WTC11 (cell line): ENCODE data around the gene SMIM1. TPM values are rescaled to one million over a fixed set of nuclear protein-coding genes. Genes with fewer than 3 reads are reported as not detected.

Experiments used
- ATAC-seq: fragments of 200-7000 bp; cut with Tn5 transposase; 2 replicates; pipeline ENCODE4 v1.10.0; 2021; ENCODE audit warnings: mild to moderate bottlenecking, moderate library complexity
- CTCF ChIA-PET: fragments of 300-600 bp; sonication (Branson Sonifier 250); formaldehyde crosslinking; loops from one replicate; lab custom pipeline; 2021; ENCODE audit warnings: antibody characterized with exemption; lab: Charles Lee
- POLR2A ChIA-PET: fragments of 350-600 bp; sonication (Branson Sonifier 250); formaldehyde crosslinking; loops from one replicate; lab custom pipeline; 2021; ENCODE audit warnings: antibody characterized with exemption; lab: Charles Lee
- DNase-seq: peaks from one replicate; pipeline ENCODE4 v3.0.0; 2021; ENCODE audit warnings: low spot score
- H3K27ac Mint-ChIP-seq: 2 replicates; pipeline ENCODE4 v1.8.0; 2021; ENCODE audit warnings: mixed read lengths
- H3K27me3 Mint-ChIP-seq: 2 replicates; pipeline ENCODE4 v1.8.0; 2021; ENCODE audit warnings: low read depth, mild to moderate bottlenecking, moderate library complexity, mixed read lengths
- H3K36me3 Mint-ChIP-seq: 2 replicates; pipeline ENCODE4 v1.8.0; 2021; ENCODE audit warnings: mixed read lengths
- H3K4me1 Mint-ChIP-seq: 2 replicates; pipeline ENCODE4 v1.8.0; 2022; ENCODE audit warnings: mixed read lengths
- H3K4me3 Mint-ChIP-seq: 2 replicates; pipeline ENCODE4 v1.8.0; 2021; ENCODE audit warnings: mild to moderate bottlenecking, moderate library complexity, mixed read lengths
- H3K9me3 Mint-ChIP-seq: 2 replicates; pipeline ENCODE4 v1.8.0; 2021; ENCODE audit warnings: mixed read lengths
- CBFB ChIP-seq: sonication (generic); formaldehyde crosslinking; IDR thresholded peaks from 2 replicates; pipeline ENCODE4 v1.8.1; 2022; ENCODE audit warnings: mild to moderate bottlenecking, low read depth, missing genetic modification reagents
- CREM ChIP-seq: sonication (generic); formaldehyde crosslinking; IDR thresholded peaks from 2 replicates; pipeline ENCODE4 v1.8.1; 2022; ENCODE audit warnings: mild to moderate bottlenecking, missing genetic modification reagents, moderate library complexity
- ESRRA ChIP-seq: sonication (generic); formaldehyde crosslinking; IDR thresholded peaks from 2 replicates; pipeline ENCODE4 v1.8.1; 2022; ENCODE audit warnings: mild to moderate bottlenecking, missing genetic modification reagents, borderline replicate concordance
- ETV6 ChIP-seq: sonication (generic); formaldehyde crosslinking; IDR thresholded peaks from 2 replicates; pipeline ENCODE4 v1.8.1; 2022; ENCODE audit warnings: mild to moderate bottlenecking, missing genetic modification reagents
- FOXJ3 ChIP-seq: sonication (generic); formaldehyde crosslinking; IDR thresholded peaks from 2 replicates; pipeline ENCODE4 v1.9.0; 2021; ENCODE audit warnings: missing genetic modification reagents, mild to moderate bottlenecking, borderline replicate concordance
- FOXK1 ChIP-seq: sonication (generic); formaldehyde crosslinking; IDR thresholded peaks from 2 replicates; pipeline ENCODE4 v1.8.0; 2022; ENCODE audit warnings: mild to moderate bottlenecking, moderate library complexity, missing genetic modification reagents
- NFE2L1 ChIP-seq: sonication (generic); formaldehyde crosslinking; IDR thresholded peaks from 2 replicates; pipeline ENCODE4 v1.8.1; 2023; ENCODE audit warnings: missing genetic modification reagents
- NR2C2 ChIP-seq: sonication (generic); formaldehyde crosslinking; IDR thresholded peaks from 2 replicates; pipeline ENCODE4 v1.8.0; 2022; ENCODE audit warnings: mild to moderate bottlenecking, missing genetic modification reagents
- PRRX2 ChIP-seq: fragments of 250-450 bp; sonication (Bioruptor Pico); IDR thresholded peaks from 2 replicates; pipeline ENCODE4 v1.8.0; 2021; ENCODE audit warnings: mild to moderate bottlenecking
- RELA ChIP-seq: sonication (generic); formaldehyde crosslinking; IDR thresholded peaks from 2 replicates; pipeline ENCODE4 v1.8.1; 2022; ENCODE audit warnings: missing genetic modification reagents, mild to moderate bottlenecking, borderline replicate concordance
- SOX15 ChIP-seq: fragments of 250-450 bp; sonication (Bioruptor Pico); IDR thresholded peaks from 2 replicates; pipeline ENCODE4 v1.9.0; 2021; ENCODE audit warnings: mild to moderate bottlenecking
- SP1 ChIP-seq: sonication (generic); formaldehyde crosslinking; conservative IDR thresholded peaks from 2 replicates; pipeline ENCODE4 v1.8.1; 2022; ENCODE audit warnings: missing genetic modification reagents
- TCF7 ChIP-seq: sonication (generic); formaldehyde crosslinking; IDR thresholded peaks from 2 replicates; pipeline ENCODE4 v1.8.0; 2022; ENCODE audit warnings: mild to moderate bottlenecking, low read depth, missing genetic modification reagents, moderate library complexity
- TEAD1 ChIP-seq: sonication (generic); formaldehyde crosslinking; IDR thresholded peaks from 2 replicates; pipeline ENCODE4 v1.8.0; 2022; ENCODE audit warnings: mild to moderate bottlenecking, missing genetic modification reagents
- ZNF263 ChIP-seq: sonication (generic); formaldehyde crosslinking; IDR thresholded peaks from 2 replicates; pipeline ENCODE4 v1.8.1; 2022; ENCODE audit warnings: low read depth, mild to moderate bottlenecking, moderate library complexity, missing genetic modification reagents
- ZNF423 ChIP-seq: fragments of 250-450 bp; sonication (Bioruptor Pico); IDR thresholded peaks from 2 replicates; pipeline ENCODE4 v2.1.2; 2022; ENCODE audit warnings: mild to moderate bottlenecking, moderate library complexity
- total RNA-seq: library from RNA; stranded (reverse); gene quantifications from 3 replicates; pipeline ENCODE4 v1.2.3, GENCODE V29; 2021
- TF ChIP-seq, protein P1 (sequence below): sonication (generic); formaldehyde crosslinking; IDR thresholded peaks from 2 replicates; pipeline ENCODE4 v1.8.0; 2022; ENCODE audit warnings: mild to moderate bottlenecking, missing genetic modification reagents
- TF ChIP-seq, protein P2 (sequence below): sonication (generic); formaldehyde crosslinking; IDR thresholded peaks from 2 replicates; pipeline ENCODE4 v1.8.1; 2023; ENCODE audit warnings: mild to moderate bottlenecking, moderate library complexity, missing genetic modification reagents
- TF ChIP-seq, protein P3 (sequence below): sonication (generic); formaldehyde crosslinking; IDR thresholded peaks from 2 replicates; pipeline ENCODE4 v1.8.0; 2023; ENCODE audit warnings: missing genetic modification reagents
- TF ChIP-seq, protein P4 (sequence below): sonication (generic); formaldehyde crosslinking; IDR thresholded peaks from 2 replicates; pipeline ENCODE4 v1.8.1; 2023; ENCODE audit warnings: mild to moderate bottlenecking, missing genetic modification reagents, moderate library complexity
- TF ChIP-seq, protein P5 (sequence below): fragments of 250-450 bp; sonication (Bioruptor Pico); conservative IDR thresholded peaks from 2 replicates; pipeline ENCODE4 v1.9.0; 2021; ENCODE audit warnings: mild to moderate bottlenecking
- TF ChIP-seq, protein P6 (sequence below): sonication (generic); formaldehyde crosslinking; IDR thresholded peaks from 2 replicates; pipeline ENCODE4 v1.8.1; 2023; ENCODE audit warnings: mild to moderate bottlenecking, missing genetic modification reagents
- TF ChIP-seq, protein P7 (sequence below): sonication (generic); formaldehyde crosslinking; IDR thresholded peaks from 2 replicates; pipeline ENCODE4 v1.8.0; 2022; ENCODE audit warnings: mild to moderate bottlenecking, missing genetic modification reagents
- TF ChIP-seq, protein P8 (sequence below): sonication (generic); formaldehyde crosslinking; IDR thresholded peaks from 2 replicates; pipeline ENCODE4 v1.8.0; 2022; ENCODE audit warnings: mild to moderate bottlenecking, missing genetic modification reagents

Gene SMIM1
- total RNA-seq, 1 experiment from 2014 or later = 10.2 TPM

DNA sequence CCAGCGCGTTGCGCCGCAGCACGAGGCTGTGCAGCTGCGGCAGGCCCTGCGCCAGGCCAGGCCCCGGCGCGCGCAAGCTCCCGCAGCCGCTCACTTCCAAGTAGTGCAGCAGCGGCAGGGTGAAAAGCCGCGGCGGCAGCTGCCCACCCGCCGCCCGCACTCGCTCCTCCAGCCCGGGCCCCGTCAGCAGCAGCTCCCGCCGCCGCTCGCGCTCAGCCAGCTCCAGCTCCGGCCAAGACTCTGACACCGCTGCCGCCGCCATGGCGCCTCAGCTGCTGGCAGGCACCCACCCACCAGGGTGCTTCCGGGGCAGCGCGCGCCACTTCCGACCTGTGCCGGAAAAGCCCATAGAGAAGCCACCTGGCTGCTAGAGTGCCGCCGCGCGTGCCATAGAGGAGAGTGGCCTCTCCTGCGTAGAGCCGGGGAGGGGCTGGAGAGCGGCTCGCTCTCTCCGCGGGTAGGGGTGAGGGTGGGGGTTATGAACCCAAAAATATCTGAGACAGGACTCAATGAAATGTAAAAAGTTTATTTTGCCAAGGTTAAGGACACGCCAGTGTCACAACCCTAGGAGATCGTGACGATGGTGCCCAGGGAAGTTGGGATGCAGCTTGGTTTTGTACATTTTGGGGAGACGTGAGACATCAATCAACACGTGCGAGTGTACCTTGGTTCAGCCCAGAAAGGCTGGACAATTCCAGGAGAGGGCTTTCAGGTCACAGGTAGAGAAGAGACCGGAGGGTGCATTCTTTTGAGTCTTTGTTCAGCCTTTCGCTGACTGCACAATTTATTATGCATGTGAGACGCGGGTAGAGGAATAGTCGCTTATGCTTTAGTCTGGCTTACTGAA is 23.9 kb downstream of the SMIM1 start, which contains the start of gene LRRC47:
Gene LRRC47 (minus strand): TSS at position 284 of the 847 bp plus-strand sequence. CDS start 22 bp downstream, at position 262.
- DNase-seq = peak; percentile 86
- CTCF ChIA-PET = interaction anchor here (0.9 to 4.0 kb wide), 10 partner anchors 9 to 306 kb away, joined by 3 to 25 read pairs (median 6); partner anchors contain the start of genes C1orf174, CEP104 and DFFB
- Mint-ChIP-seq H3K36me3 (peaks cover 7% of the 10 kb centered on the region), H3K27ac (peak within 1 kb of the TSS; percentile 100), H3K4me1 (peaks cover 40% of the 10 kb centered on the region), H3K4me3 (peak within 1 kb of the TSS; percentile 92), H3K9me3 (peaks cover 8% of the 10 kb centered on the region), H3K27me3 (peaks cover 7% of the 10 kb centered on the region)
- POLR2A ChIA-PET = interaction anchor here (0.5 to 1.4 kb wide), 2 partner anchors 11 to 21 kb away, joined by 3 to 5 read pairs; no protein-coding TSS in a partner anchor
- ATAC-seq = peak; percentile 82
- TF ChIP-seq ESRRA (CRISPR knock-in tag) = peak; percentile 53; the same call in 1 of the 2 replicates
- TF ChIP-seq FOXJ3 = no peak
- no peak for TF ChIP-seq PRRX2
- TF ChIP-seq NR2C2 (CRISPR knock-in tag) = peak; percentile 77
- TF ChIP-seq, protein P1, sequence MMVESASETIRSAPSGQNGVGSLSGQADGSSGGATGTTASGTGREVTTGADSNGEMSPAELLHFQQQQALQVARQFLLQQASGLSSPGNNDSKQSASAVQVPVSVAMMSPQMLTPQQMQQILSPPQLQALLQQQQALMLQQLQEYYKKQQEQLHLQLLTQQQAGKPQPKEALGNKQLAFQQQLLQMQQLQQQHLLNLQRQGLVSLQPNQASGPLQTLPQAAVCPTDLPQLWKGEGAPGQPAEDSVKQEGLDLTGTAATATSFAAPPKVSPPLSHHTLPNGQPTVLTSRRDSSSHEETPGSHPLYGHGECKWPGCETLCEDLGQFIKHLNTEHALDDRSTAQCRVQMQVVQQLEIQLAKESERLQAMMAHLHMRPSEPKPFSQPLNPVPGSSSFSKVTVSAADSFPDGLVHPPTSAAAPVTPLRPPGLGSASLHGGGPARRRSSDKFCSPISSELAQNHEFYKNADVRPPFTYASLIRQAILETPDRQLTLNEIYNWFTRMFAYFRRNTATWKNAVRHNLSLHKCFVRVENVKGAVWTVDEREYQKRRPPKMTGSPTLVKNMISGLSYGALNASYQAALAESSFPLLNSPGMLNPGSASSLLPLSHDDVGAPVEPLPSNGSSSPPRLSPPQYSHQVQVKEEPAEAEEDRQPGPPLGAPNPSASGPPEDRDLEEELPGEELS = no peak; the same call in 1 of the 2 replicates
- peak; percentile 89 for TF ChIP-seq ETV6 (CRISPR knock-in tag)
- TF ChIP-seq, protein P2, sequence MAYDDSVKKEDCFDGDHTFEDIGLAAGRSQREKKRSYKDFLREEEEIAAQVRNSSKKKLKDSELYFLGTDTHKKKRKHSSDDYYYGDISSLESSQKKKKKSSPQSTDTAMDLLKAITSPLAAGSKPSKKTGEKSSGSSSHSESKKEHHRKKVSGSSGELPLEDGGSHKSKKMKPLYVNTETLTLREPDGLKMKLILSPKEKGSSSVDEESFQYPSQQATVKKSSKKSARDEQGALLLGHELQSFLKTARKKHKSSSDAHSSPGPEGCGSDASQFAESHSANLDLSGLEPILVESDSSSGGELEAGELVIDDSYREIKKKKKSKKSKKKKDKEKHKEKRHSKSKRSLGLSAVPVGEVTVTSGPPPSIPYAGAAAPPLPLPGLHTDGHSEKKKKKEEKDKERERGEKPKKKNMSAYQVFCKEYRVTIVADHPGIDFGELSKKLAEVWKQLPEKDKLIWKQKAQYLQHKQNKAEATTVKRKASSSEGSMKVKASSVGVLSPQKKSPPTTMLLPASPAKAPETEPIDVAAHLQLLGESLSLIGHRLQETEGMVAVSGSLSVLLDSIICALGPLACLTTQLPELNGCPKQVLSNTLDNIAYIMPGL (CRISPR knock-in tag) = 0 out of 2 replicates have a peak, but pooled peaks have one; percentile 31
- peak; percentile 68; the same call in 1 of the 2 replicates for TF ChIP-seq RELA
- TF ChIP-seq TEAD1 = 0 out of 2 replicates have a peak, but pooled peaks have one; percentile 49
- peak; percentile 83 for TF ChIP-seq SP1 (CRISPR knock-in tag)
- peak; percentile 89 for TF ChIP-seq ZNF423 (CRISPR knock-in tag)
- TF ChIP-seq SOX15 = no peak
- TF ChIP-seq, protein P3, sequence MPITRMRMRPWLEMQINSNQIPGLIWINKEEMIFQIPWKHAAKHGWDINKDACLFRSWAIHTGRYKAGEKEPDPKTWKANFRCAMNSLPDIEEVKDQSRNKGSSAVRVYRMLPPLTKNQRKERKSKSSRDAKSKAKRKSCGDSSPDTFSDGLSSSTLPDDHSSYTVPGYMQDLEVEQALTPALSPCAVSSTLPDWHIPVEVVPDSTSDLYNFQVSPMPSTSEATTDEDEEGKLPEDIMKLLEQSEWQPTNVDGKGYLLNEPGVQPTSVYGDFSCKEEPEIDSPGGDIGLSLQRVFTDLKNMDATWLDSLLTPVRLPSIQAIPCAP = no peak; the same call in 1 of the 2 replicates
- TF ChIP-seq, protein P4, sequence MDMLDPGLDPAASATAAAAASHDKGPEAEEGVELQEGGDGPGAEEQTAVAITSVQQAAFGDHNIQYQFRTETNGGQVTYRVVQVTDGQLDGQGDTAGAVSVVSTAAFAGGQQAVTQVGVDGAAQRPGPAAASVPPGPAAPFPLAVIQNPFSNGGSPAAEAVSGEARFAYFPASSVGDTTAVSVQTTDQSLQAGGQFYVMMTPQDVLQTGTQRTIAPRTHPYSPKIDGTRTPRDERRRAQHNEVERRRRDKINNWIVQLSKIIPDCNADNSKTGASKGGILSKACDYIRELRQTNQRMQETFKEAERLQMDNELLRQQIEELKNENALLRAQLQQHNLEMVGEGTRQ = 0 out of 2 replicates have a peak, but pooled peaks have one; percentile 45
- peak; percentile 76; the same call in 1 of the 2 replicates for TF ChIP-seq CREM (CRISPR knock-in tag)
- TF ChIP-seq, protein P5, sequence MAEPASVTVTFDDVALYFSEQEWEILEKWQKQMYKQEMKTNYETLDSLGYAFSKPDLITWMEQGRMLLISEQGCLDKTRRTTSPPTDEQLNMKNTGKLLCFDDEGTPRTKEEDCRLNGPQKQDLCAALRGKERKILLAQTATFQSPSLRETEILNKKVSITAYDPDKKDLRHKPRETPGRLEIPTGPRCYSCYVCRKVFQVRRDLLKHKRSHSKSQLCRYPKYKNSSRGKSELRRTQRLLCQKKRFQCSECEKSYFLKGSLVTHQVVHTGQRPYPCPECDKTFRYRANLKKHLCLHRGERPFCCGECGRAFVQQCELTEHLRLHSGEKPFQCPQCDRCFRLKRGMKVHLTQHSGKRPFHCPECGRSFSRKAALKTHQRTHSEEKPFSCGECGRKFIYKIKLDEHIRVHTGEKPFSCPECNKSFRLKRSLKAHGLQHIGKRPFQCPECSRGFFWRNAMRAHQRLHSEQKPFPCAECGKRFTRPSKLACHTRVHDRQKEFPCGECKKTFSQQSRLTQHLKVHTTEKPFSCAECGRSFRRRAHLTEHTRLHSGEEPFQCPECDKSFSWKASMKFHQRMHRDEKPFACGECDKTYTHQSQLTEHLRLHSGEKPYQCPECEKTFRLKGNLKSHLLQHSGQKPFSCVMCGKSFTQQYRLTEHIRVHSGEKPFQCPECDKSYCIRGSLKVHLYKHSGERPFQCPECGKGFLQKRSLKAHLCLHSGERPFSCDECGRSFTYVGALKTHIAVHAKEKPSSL (CRISPR knock-in tag) = no peak
- peak; percentile 27; the same call in 1 of the 2 replicates for TF ChIP-seq ZNF263 (CRISPR knock-in tag)
- TF ChIP-seq, protein P6, sequence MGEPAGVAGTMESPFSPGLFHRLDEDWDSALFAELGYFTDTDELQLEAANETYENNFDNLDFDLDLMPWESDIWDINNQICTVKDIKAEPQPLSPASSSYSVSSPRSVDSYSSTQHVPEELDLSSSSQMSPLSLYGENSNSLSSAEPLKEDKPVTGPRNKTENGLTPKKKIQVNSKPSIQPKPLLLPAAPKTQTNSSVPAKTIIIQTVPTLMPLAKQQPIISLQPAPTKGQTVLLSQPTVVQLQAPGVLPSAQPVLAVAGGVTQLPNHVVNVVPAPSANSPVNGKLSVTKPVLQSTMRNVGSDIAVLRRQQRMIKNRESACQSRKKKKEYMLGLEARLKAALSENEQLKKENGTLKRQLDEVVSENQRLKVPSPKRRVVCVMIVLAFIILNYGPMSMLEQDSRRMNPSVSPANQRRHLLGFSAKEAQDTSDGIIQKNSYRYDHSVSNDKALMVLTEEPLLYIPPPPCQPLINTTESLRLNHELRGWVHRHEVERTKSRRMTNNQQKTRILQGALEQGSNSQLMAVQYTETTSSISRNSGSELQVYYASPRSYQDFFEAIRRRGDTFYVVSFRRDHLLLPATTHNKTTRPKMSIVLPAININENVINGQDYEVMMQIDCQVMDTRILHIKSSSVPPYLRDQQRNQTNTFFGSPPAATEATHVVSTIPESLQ = no peak
- no peak for TF ChIP-seq TCF7
- no peak for TF ChIP-seq CBFB
- 0 out of 2 replicates have a peak, but pooled peaks have one; percentile 16 for TF ChIP-seq NFE2L1
- TF ChIP-seq, protein P7, sequence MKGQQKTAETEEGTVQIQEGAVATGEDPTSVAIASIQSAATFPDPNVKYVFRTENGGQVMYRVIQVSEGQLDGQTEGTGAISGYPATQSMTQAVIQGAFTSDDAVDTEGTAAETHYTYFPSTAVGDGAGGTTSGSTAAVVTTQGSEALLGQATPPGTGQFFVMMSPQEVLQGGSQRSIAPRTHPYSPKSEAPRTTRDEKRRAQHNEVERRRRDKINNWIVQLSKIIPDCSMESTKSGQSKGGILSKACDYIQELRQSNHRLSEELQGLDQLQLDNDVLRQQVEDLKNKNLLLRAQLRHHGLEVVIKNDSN (CRISPR knock-in tag) = peak; percentile 45; the same call in 1 of the 2 replicates
- TF ChIP-seq, protein P8, sequence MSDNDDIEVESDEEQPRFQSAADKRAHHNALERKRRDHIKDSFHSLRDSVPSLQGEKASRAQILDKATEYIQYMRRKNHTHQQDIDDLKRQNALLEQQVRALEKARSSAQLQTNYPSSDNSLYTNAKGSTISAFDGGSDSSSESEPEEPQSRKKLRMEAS = peak; percentile 75
- TF ChIP-seq FOXK1 (CRISPR knock-in tag) = peak; percentile 94
